ENCODE measurements around the gene LPCAT2.

DNA sequence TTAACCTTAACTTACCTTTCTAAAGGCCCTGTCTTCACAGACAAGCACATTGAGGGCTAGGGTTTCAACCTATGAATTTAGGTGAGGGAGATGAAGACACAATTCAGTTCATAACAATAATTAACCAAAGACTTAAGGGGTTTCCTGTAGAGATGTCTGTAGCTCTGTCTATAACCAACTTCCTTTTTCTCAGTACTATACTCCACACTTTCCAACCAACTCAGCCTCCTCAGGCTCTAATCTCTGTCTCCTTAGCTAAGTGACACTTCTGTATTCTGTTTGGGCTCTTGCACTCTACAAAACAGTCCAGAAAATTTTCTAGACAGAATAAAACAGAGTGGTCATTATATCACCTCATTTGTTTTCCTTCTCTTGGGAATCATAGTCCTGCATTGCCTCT lies 83.4 kb downstream of the LPCAT2 start:
- TF ChIP-seq, protein P1, sequence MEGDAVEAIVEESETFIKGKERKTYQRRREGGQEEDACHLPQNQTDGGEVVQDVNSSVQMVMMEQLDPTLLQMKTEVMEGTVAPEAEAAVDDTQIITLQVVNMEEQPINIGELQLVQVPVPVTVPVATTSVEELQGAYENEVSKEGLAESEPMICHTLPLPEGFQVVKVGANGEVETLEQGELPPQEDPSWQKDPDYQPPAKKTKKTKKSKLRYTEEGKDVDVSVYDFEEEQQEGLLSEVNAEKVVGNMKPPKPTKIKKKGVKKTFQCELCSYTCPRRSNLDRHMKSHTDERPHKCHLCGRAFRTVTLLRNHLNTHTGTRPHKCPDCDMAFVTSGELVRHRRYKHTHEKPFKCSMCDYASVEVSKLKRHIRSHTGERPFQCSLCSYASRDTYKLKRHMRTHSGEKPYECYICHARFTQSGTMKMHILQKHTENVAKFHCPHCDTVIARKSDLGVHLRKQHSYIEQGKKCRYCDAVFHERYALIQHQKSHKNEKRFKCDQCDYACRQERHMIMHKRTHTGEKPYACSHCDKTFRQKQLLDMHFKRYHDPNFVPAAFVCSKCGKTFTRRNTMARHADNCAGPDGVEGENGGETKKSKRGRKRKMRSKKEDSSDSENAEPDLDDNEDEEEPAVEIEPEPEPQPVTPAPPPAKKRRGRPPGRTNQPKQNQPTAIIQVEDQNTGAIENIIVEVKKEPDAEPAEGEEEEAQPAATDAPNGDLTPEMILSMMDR (IDR thresholded peaks at IDR 0.05): no peak
- TF ChIP-seq POLR2A (IDR thresholded peaks at IDR 0.05): no peak

Data from vagina (tissue), 2 donors.